Measurements from ENCODE around the gene CD19.

CD19 gene

DNA sequence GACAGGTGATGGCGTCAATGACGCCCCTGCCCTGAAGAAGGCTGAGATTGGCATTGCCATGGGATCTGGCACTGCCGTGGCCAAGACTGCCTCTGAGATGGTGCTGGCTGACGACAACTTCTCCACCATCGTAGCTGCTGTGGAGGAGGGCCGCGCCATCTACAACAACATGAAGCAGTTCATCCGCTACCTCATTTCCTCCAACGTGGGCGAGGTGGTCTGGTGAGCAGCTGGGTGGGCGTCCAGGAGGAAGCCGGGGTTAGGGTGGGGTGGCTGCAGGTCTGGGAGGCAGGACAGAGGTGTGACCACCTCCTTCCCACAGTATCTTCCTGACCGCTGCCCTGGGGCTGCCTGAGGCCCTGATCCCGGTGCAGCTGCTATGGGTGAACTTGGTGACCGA lies 29.9 kb upstream of the CD19 start:
- no peak for DNase-seq (ENCODE audit: low read depth)
- TF ChIP-seq, protein P1, sequence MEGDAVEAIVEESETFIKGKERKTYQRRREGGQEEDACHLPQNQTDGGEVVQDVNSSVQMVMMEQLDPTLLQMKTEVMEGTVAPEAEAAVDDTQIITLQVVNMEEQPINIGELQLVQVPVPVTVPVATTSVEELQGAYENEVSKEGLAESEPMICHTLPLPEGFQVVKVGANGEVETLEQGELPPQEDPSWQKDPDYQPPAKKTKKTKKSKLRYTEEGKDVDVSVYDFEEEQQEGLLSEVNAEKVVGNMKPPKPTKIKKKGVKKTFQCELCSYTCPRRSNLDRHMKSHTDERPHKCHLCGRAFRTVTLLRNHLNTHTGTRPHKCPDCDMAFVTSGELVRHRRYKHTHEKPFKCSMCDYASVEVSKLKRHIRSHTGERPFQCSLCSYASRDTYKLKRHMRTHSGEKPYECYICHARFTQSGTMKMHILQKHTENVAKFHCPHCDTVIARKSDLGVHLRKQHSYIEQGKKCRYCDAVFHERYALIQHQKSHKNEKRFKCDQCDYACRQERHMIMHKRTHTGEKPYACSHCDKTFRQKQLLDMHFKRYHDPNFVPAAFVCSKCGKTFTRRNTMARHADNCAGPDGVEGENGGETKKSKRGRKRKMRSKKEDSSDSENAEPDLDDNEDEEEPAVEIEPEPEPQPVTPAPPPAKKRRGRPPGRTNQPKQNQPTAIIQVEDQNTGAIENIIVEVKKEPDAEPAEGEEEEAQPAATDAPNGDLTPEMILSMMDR (IDR thresholded peaks at IDR 0.05; ENCODE audit: insufficient read depth, low read depth, low read length, missing control alignments), result no peak
- H3K4me3 ChIP-seq (ENCODE audit: low read depth, low read length), result no peak overlapping the region

GRCh38 chr16:28902909-28903308 lies 28.9 kb upstream of the CD19 start:
- no peak overlapping the region for H3K4me3 ChIP-seq (ENCODE audit: low read depth, low read length)
- TF ChIP-seq, protein P1 (IDR thresholded peaks at IDR 0.05; ENCODE audit: insufficient read depth, low read depth, low read length, missing control alignments), result no peak
- DNase-seq (ENCODE audit: low read depth), result no peak

- TF ChIP-seq, protein P1 (IDR thresholded peaks at IDR 0.05; ENCODE audit: insufficient read depth, low read depth, low read length, missing control alignments), result no peak
- no peak overlapping the region for H3K4me3 ChIP-seq (ENCODE audit: low read depth, low read length)
- no peak for DNase-seq (ENCODE audit: low read depth)
Observed at GRCh38 chr16:28903344-28904042, 28.3 kb upstream of the CD19 start.

- DNase-seq (ENCODE audit: low read depth), result no peak
- TF ChIP-seq, protein P1 (IDR thresholded peaks at IDR 0.05; ENCODE audit: insufficient read depth, low read depth, low read length, missing control alignments), result no peak
- H3K4me3 ChIP-seq (ENCODE audit: low read depth, low read length), result no peak overlapping the region
Observed at GRCh38 chr16:28904363-28904762, 27.4 kb upstream of the CD19 start.

DNA sequence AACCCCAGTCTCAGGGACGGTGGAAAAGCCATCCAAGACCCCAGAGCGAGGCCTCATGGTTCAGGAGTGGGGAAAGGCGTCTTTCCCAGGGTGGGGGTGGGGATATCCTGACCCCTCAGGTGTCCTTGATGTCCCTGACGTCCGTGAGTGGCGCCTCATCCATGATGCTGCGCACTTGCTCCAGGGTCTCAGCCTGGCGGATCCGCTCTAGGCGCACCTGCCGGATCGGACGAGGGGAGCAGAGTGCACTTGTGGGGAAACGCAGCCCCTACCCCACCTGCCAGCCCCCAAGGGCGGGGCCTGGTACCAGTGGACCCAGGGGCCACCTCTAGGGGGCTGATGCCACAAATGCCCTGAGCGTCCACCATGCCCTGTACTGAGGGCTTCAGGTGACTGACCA lies 26.9 kb upstream of the CD19 start:
- DNase-seq (ENCODE audit: low read depth), result no peak
- TF ChIP-seq, protein P1 (IDR thresholded peaks at IDR 0.05; ENCODE audit: insufficient read depth, low read depth, low read length, missing control alignments), result no peak
- no peak overlapping the region for H3K4me3 ChIP-seq (ENCODE audit: low read depth, low read length)

- H3K4me3 ChIP-seq (ENCODE audit: low read depth, low read length), result no peak overlapping the region
- TF ChIP-seq, protein P1 (IDR thresholded peaks at IDR 0.05; ENCODE audit: insufficient read depth, low read depth, low read length, missing control alignments), result no peak
- no peak for DNase-seq (ENCODE audit: low read depth)
Observed at GRCh38 chr16:28905229-28905754, 26.5 kb upstream of the CD19 start.
